ENCODE measurements around the gene ENHO.

Gene ENHO

DNA sequence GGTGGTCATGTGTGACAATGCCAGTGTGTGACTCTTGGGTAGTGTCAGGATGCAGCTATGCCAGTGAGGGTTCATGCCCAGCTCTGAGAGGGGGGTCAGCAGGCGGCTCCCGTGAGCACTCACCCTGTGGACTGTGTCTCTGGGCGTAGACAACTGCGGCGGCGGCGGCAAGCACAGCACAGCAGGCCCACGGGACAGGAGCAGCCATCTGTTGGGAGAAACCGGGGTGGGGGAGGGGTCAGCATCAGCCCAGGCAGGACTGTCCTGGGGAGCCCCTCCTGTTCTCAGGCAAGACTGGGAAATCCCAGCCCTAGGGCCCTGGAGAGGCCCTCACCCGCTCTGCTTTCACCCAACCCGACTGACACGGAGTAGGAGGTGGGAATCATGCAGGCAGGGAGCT lies 46.0 kb upstream of the ENHO start:
- peaks cover 83% of the 10 kb centered on the region for H3K4me1 Mint-ChIP-seq
- H3K36me3 Mint-ChIP-seq (ENCODE audit: low read depth) = peaks cover 24% of the 10 kb centered on the region
- H3K27ac Mint-ChIP-seq = peak overlapping the region in 2 of 3 experiments; percentile 59 to 80

DNA sequence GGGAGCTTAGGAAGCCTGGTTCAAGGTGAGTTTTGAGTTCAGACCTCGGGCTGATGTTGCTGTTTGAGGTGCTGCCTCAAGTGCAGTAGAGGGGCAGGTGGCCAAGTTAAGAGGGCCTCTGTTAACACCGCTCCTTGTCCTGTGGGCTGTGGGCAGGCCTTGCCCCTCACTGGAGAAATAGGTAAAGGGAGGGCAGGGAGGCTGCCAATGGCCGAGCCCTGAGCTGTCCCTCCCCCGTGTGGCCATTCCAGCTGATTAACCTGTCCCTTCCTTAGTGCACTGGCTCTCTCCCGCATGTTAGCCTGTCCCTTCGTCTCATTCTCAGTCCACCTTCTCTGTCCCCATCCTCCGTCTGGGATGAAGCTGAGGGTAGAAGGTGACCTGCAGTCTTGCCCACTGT lies 45.3 kb upstream of the ENHO start:
- Mint-ChIP-seq H3K4me1 (peaks cover 83% of the 10 kb centered on the region), H3K36me3 (ENCODE audit: low read depth) (peaks cover 31% of the 10 kb centered on the region)
- TF ChIP-seq, protein P1, sequence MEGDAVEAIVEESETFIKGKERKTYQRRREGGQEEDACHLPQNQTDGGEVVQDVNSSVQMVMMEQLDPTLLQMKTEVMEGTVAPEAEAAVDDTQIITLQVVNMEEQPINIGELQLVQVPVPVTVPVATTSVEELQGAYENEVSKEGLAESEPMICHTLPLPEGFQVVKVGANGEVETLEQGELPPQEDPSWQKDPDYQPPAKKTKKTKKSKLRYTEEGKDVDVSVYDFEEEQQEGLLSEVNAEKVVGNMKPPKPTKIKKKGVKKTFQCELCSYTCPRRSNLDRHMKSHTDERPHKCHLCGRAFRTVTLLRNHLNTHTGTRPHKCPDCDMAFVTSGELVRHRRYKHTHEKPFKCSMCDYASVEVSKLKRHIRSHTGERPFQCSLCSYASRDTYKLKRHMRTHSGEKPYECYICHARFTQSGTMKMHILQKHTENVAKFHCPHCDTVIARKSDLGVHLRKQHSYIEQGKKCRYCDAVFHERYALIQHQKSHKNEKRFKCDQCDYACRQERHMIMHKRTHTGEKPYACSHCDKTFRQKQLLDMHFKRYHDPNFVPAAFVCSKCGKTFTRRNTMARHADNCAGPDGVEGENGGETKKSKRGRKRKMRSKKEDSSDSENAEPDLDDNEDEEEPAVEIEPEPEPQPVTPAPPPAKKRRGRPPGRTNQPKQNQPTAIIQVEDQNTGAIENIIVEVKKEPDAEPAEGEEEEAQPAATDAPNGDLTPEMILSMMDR (IDR thresholded peaks at IDR 0.05; ENCODE audit: unreplicated experiment in 3 of 3) = no peak

More for the DNA sequence above, 46.0 kb upstream of the ENHO start:
- H3K9me3 Mint-ChIP-seq = no peaks in the 10 kb centered on the region
- TF ChIP-seq, protein P1 (IDR thresholded peaks at IDR 0.05; ENCODE audit: unreplicated experiment in 3 of 3) = no peak
- H3K27me3 Mint-ChIP-seq (ENCODE audit: low read depth) = peaks cover 9% of the 10 kb centered on the region
- H3K4me3 Mint-ChIP-seq = peak overlapping the region in 2 of 3 experiments; percentile 3 to 29

DNA sequence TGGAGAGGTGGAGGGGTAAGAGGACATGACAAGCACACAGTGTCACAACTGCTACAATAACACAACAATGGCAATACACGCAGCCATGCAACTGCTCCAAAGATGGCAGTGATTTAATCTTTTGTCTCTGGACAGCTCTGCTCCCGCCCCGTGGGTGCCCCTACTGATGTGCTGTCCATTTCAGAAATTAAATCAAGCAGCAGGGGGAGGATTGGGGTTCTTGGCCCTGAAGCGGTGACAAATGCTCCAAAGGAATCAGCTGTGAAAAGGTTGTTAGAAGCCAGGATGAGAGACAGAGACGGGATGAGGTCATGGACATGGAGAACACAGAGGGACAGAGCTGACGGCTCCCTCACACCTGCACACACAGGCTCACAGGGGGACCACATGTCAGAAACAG lies 44.2 kb upstream of the ENHO start:
- H3K4me1 Mint-ChIP-seq = peaks cover 81% of the 10 kb centered on the region
- peak overlapping the region in 1 of 3 experiments; percentile 25 for H3K4me3 Mint-ChIP-seq
- peak overlapping the region; percentile 61 to 76 (median 65) for H3K27ac Mint-ChIP-seq
- peaks cover 10% of the 10 kb centered on the region for H3K27me3 Mint-ChIP-seq (ENCODE audit: low read depth)
- TF ChIP-seq, protein P1 (IDR thresholded peaks at IDR 0.05; ENCODE audit: unreplicated experiment in 3 of 3) = no peak
- H3K9me3 Mint-ChIP-seq = no peaks in the 10 kb centered on the region
- H3K36me3 Mint-ChIP-seq (ENCODE audit: low read depth) = peaks cover 39% of the 10 kb centered on the region

More for the DNA sequence above, 45.3 kb upstream of the ENHO start:
- H3K4me3 Mint-ChIP-seq = peak overlapping the region in 2 of 3 experiments; percentile 29 to 41
- H3K27ac Mint-ChIP-seq = peak overlapping the region in 2 of 3 experiments; percentile 59 to 80
- no peaks in the 10 kb centered on the region for H3K9me3 Mint-ChIP-seq
- H3K27me3 Mint-ChIP-seq (ENCODE audit: low read depth) = peaks cover 6% of the 10 kb centered on the region

DNA sequence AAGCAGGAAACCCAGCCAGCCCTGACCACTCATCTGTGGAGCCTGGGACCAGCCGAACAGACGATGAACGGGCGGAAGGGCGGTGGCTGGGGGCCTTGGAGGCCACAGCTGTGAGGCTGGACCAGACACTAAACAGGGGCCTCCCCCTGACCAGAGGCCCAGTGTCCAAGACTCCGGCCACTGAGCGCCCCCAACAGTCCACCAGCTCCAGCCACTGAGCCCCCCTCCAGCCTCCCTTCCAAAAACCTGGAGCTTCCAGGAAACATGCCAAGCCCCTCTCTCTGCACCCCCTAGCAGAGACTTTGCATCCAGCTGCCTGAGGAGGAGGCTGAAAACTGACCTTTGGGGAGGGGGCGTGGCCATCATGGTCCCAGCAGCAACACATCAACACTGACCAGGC lies 43.5 kb upstream of the ENHO start:
- Mint-ChIP-seq H3K27ac (peak overlapping the region; percentile 61 to 76 (median 65)), H3K4me3 (peak overlapping the region; percentile 0 to 25 (median 22)), H3K27me3 (ENCODE audit: low read depth) (peaks cover 10% of the 10 kb centered on the region), H3K4me1 (peaks cover 80% of the 10 kb centered on the region), H3K9me3 (no peaks in the 10 kb centered on the region), H3K36me3 (ENCODE audit: low read depth) (peaks cover 41% of the 10 kb centered on the region)
- TF ChIP-seq, protein P1 (IDR thresholded peaks at IDR 0.05; ENCODE audit: unreplicated experiment in 3 of 3) = no peak

DNA sequence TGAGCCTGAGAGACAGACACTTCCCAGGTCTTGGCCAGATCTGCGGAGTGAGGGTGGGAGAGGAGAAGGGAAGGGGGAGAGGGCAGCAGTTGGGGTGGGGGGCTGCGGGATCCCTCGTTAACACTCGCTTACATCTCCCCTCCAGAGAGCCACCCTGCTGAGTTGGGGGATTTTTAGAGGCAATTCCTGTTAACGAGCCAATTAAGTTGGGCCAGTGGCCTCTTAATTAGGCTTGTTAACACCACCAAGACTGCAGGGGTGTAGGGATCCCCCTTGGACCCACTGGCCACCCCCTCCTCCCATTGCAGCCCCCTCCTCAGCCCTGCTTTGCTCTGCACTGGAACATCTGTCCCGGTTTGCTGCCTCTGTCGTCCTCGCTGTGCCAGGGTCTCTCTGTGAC lies 43.1 kb upstream of the ENHO start:
- H3K4me3 Mint-ChIP-seq = peak overlapping the region in 1 of 3 experiments; percentile 22
- TF ChIP-seq, protein P1 (IDR thresholded peaks at IDR 0.05; ENCODE audit: unreplicated experiment in 3 of 3) = no peak
- H3K9me3 Mint-ChIP-seq = no peaks in the 10 kb centered on the region
- H3K27me3 Mint-ChIP-seq (ENCODE audit: low read depth) = peaks cover 10% of the 10 kb centered on the region
- peaks cover 80% of the 10 kb centered on the region for H3K4me1 Mint-ChIP-seq
- H3K27ac Mint-ChIP-seq = peak overlapping the region in 2 of 3 experiments; percentile 41 to 76
- H3K36me3 Mint-ChIP-seq (ENCODE audit: low read depth) = peaks cover 41% of the 10 kb centered on the region

DNA sequence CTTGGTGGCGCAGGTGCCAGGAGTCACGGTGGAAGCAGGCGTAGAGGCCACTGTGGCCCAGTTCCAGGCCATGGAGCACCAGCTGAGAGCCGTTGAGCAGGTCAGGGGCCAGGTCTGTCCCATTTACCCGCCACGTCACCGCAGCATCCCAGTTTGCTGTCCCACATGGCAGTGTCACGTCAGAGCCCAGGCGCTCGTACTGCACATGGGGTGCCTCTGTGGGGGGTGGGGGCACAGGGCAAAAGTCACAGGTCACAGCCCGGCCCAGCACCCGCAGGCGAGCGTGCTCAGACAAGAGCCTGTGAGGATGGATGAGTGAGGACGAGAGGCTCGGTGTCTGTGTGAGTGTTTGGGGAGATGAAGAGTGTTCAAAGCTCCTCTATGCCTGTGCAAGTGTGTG lies 41.8 kb upstream of the ENHO start:
- no peaks in the 10 kb centered on the region for H3K9me3 Mint-ChIP-seq
- peaks cover 17% of the 10 kb centered on the region for H3K27me3 Mint-ChIP-seq (ENCODE audit: low read depth)
- H3K4me3 Mint-ChIP-seq = peak overlapping the region in 1 of 3 experiments; percentile 22
- peaks cover 41% of the 10 kb centered on the region for H3K36me3 Mint-ChIP-seq (ENCODE audit: low read depth)
- TF ChIP-seq, protein P1 (IDR thresholded peaks at IDR 0.05; ENCODE audit: unreplicated experiment in 3 of 3) = no peak
- H3K4me1 Mint-ChIP-seq = peaks cover 80% of the 10 kb centered on the region
- peak overlapping the region in 2 of 3 experiments; percentile 30 to 70 for H3K27ac Mint-ChIP-seq

Measured in nephron (organoid).